Osteoblast (primary cell): ENCODE data around the gene PPP2R3A. TPM values are rescaled to one million over a fixed set of nuclear protein-coding genes. Genes with fewer than 3 reads are reported as not detected.
A peak's percentile ranks its signal among the peaks of the same experiment; 100 is the strongest.

Source experiments
- DNase-seq: peaks from one replicate; pipeline ENCODE4 v3.0.0; 2011; ENCODE audit warnings: low spot score, mixed read lengths; ENCODE audit not compliant: insufficient read length; ENCODE audit errors: missing footprints
- H2AFZ ChIP-seq: 2 replicates; pipeline ENCODE4 v1.6.0; 2011; ENCODE audit warnings: mild to moderate bottlenecking, low read length
- H3K27ac ChIP-seq: 2 replicates; pipeline ENCODE4 v1.5.1; 2011; ENCODE audit warnings: mild to moderate bottlenecking, low read depth, low read length, moderate library complexity
- H3K27me3 ChIP-seq: 2 replicates; pipeline ENCODE4 v1.6.0; 2012; ENCODE audit warnings: mild to moderate bottlenecking, control low read depth, inconsistent platforms, low read length, moderate library complexity; ENCODE audit not compliant: insufficient read depth
- H3K36me3 ChIP-seq: 2 replicates; pipeline ENCODE4 v1.5.1; 2011; ENCODE audit warnings: mild to moderate bottlenecking, low read length, control low read depth, moderate library complexity; ENCODE audit not compliant: insufficient read depth
- H3K4me1 ChIP-seq: 2 replicates; pipeline ENCODE4 v1.5.1; 2011; ENCODE audit warnings: mild to moderate bottlenecking, low read length, control low read depth, moderate library complexity; ENCODE audit not compliant: insufficient read depth
- H3K4me2 ChIP-seq: 2 replicates; pipeline ENCODE4 v1.6.0; 2011; ENCODE audit warnings: mild to moderate bottlenecking, low read length; ENCODE audit not compliant: insufficient read depth
- H3K4me3 ChIP-seq: fragments of 200-600 bp; sonication (generic); 3 replicates; pipeline ENCODE4 v1.5.1; 2012; ENCODE audit warnings: mild to moderate bottlenecking, low read length, inconsistent platforms; ENCODE audit not compliant: insufficient read depth
- H3K79me2 ChIP-seq: 2 replicates; pipeline ENCODE4 v1.6.0; 2012; ENCODE audit warnings: mild to moderate bottlenecking, low read length, control low read depth, inconsistent platforms; ENCODE audit not compliant: insufficient read depth
- H3K9me3 ChIP-seq: 2 replicates; pipeline ENCODE4 v1.5.1; 2011; ENCODE audit warnings: low read depth, low read length, control low read depth
- H4K20me1 ChIP-seq: 2 replicates; pipeline ENCODE4 v1.6.0; 2012; ENCODE audit warnings: mild to moderate bottlenecking, low read length, control low read depth; ENCODE audit not compliant: insufficient read depth
- total RNA-seq: library from RNA; depleted of rRNA; stranded (reverse); fragments of >200 nt; gene quantifications from 2 replicates; pipeline ENCODE4 v1.2.3, GENCODE V29; 2012
- TF ChIP-seq, protein P1 (sequence below): IDR thresholded peaks from 2 replicates; pipeline ENCODE4 v1.5.1; 2011; ENCODE audit warnings: mild to moderate bottlenecking, low read depth, low read length, moderate library complexity; ENCODE audit errors: extremely low read depth

The PPP2R3A gene
- total RNA-seq, 1 donor, result 23.9 TPM

GRCh38 chr3:135975536-135975935, 10.0 kb downstream of the PPP2R3A start:
- Histone ChIP-seq H3K4me2 (no peak overlapping the region), H3K27me3 (no peaks in the 10 kb centered on the region), H3K4me1 (no peaks in the 10 kb centered on the region), H3K79me2 (peaks cover 85% of the 10 kb centered on the region), H3K9me3 (no peaks in the 10 kb centered on the region), H4K20me1 (peaks cover 30% of the 10 kb centered on the region), H3K27ac (no peak overlapping the region), H3K36me3 (no peaks in the 10 kb centered on the region), H3K4me3 (no peak overlapping the region), H2AFZ (no peak overlapping the region)
- TF ChIP-seq, protein P1, sequence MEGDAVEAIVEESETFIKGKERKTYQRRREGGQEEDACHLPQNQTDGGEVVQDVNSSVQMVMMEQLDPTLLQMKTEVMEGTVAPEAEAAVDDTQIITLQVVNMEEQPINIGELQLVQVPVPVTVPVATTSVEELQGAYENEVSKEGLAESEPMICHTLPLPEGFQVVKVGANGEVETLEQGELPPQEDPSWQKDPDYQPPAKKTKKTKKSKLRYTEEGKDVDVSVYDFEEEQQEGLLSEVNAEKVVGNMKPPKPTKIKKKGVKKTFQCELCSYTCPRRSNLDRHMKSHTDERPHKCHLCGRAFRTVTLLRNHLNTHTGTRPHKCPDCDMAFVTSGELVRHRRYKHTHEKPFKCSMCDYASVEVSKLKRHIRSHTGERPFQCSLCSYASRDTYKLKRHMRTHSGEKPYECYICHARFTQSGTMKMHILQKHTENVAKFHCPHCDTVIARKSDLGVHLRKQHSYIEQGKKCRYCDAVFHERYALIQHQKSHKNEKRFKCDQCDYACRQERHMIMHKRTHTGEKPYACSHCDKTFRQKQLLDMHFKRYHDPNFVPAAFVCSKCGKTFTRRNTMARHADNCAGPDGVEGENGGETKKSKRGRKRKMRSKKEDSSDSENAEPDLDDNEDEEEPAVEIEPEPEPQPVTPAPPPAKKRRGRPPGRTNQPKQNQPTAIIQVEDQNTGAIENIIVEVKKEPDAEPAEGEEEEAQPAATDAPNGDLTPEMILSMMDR, result no peak
- DNase-seq, result no peak

- peaks cover 79% of the 10 kb centered on the region for H3K79me2 ChIP-seq
- H3K4me1 ChIP-seq, result peaks cover 23% of the 10 kb centered on the region
- TF ChIP-seq, protein P1, result no peak
- no peak overlapping the region for H3K4me2 ChIP-seq
- H4K20me1 ChIP-seq, result peaks cover 25% of the 10 kb centered on the region
- no peak overlapping the region for H3K27ac ChIP-seq
- no peaks in the 10 kb centered on the region for H3K36me3 ChIP-seq
- no peaks in the 10 kb centered on the region for H3K9me3 ChIP-seq
- H3K4me3 ChIP-seq, result no peak overlapping the region
- H2AFZ ChIP-seq, result no peak overlapping the region
- DNase-seq, result peak; percentile 26
- H3K27me3 ChIP-seq, result no peaks in the 10 kb centered on the region
Measured at GRCh38 chr3:135980343-135980742, 14.8 kb downstream of the PPP2R3A start.

DNA sequence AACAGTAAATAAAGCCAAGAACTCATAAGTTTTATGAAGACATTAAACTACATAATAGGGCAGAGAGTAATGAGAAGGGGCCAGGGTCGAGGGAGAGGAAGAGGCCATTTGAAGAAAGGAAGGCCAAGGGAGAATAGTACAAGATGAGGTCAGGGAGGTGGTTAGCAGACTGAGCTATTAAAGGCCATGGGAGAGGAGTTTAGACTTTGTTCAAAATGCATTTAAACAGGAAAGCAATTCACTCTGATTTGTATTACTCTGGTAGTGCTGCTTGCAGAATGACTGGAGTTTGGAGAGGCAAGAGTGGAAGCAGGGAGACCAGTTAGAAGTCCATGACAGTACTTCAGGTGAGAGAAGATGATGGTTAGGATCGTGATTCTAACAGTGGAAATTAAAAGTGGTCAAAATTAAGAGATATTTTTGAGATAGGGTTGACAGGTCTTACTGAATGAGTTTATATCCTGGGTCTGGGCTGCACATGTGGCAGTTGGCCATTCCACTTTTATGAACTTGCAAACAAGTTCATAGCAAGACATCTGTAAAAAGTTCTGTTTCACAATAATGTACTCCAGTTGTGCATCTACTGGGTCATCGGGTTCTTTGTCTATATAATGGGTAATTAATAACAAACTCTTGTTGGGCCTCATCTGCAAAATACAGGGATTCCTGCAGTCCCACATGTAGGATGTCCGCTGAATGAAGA, 16.3 kb downstream of the PPP2R3A start:
- Histone ChIP-seq H3K27ac (no peak overlapping the region), H3K9me3 (no peaks in the 10 kb centered on the region), H3K36me3 (no peaks in the 10 kb centered on the region), H3K4me3 (no peak overlapping the region), H2AFZ (no peak overlapping the region), H3K4me1 (peaks cover 23% of the 10 kb centered on the region), H3K79me2 (peaks cover 83% of the 10 kb centered on the region), H3K27me3 (no peaks in the 10 kb centered on the region), H3K4me2 (no peak overlapping the region), H4K20me1 (peaks cover 25% of the 10 kb centered on the region)
- TF ChIP-seq, protein P1, result no peak
- DNase-seq, result no peak

DNA sequence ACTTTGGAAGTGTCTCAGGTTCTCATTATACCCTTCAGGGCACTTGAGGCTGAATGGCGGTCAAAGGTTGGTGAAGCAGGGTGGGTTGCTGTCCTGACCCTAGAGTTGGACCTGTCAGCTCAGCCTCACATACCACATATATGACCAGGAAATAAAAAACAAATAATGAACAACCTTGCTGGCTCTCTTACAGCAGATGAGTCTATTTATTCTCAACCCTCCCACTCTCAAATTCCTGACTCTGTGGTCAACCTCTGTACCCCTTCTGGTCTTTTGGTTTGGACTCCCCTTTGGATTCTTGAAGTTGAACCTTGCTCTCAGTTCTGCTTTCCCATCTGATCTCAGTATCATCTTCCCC, 16.9 kb downstream of the PPP2R3A start:
- Histone ChIP-seq H3K79me2 (peaks cover 84% of the 10 kb centered on the region), H3K4me2 (peak overlapping the region; percentile 43), H2AFZ (no peak overlapping the region), H3K4me1 (peaks cover 25% of the 10 kb centered on the region), H3K4me3 (no peak overlapping the region), H4K20me1 (peaks cover 25% of the 10 kb centered on the region), H3K27ac (peak overlapping the region; percentile 29), H3K9me3 (no peaks in the 10 kb centered on the region), H3K27me3 (no peaks in the 10 kb centered on the region), H3K36me3 (no peaks in the 10 kb centered on the region)
- no peak for DNase-seq
- TF ChIP-seq, protein P1, result no peak
